Thyroid gland (tissue), 4 donors: ENCODE measurements around the gene COG1. TPM values are rescaled to one million over a fixed set of nuclear protein-coding genes. Genes with fewer than 3 reads are reported as not detected.

Experiments used
- DNase-seq, 2 donors: peaks; one replicate each; pipeline ENCODE4 v3.0.0-alpha.2; 2019
- H3K27ac ChIP-seq, 3 donors: fragments of 200-600 bp; sonication (generic); 1 replicate in 2 of 3; 2 replicates in 1 of 3; pipeline ENCODE4 v1.5.1; 2016 to 2019; ENCODE audit warnings: mild to moderate bottlenecking in 1 of 3, moderate library complexity in 1 of 3
- H3K27me3 ChIP-seq: fragments of 200-600 bp; sonication (generic); one replicate; pipeline ENCODE4 v1.5.1; 2019
- H3K36me3 ChIP-seq, 2 donors: fragments of 200-600 bp; sonication (generic); one replicate each; pipeline ENCODE4 v1.5.1; 2016 to 2019
- H3K4me1 ChIP-seq, 2 donors: fragments of 200-600 bp; sonication (generic); one replicate each; pipeline ENCODE4 v1.5.1; 2017 to 2019
- H3K4me3 ChIP-seq, 3 donors: fragments of 200-600 bp; sonication (generic); replicated peaks in 1 of 3; 1 replicate in 2 of 3; 2 replicates in 1 of 3; pipeline ENCODE4 v1.5.1; 2016; ENCODE audit warnings: mild to moderate bottlenecking in 1 of 3
- H3K9me3 ChIP-seq: fragments of 200-600 bp; sonication (generic); one replicate; pipeline ENCODE4 v1.5.1; 2017
- CTCF ChIP-seq, 6 experiments: fragments of 200-600 bp in 3 of 6; fragments of 450-650 bp in 3 of 6; sonication (generic) in 3 of 6; IDR thresholded peaks; one replicate each; pipeline ENCODE4 v1.5.1; 2016 to 2019; ENCODE audit warnings: antibody characterized with exemption in 6 of 6, mild to moderate bottlenecking in 2 of 6, inconsistent platforms in 1 of 6, moderate library complexity in 1 of 6
- POLR2A ChIP-seq, 2 donors: fragments of 450-650 bp; IDR thresholded peaks; one replicate each; pipeline ENCODE4 v1.6.1; 2017; ENCODE audit warnings: antibody characterized with exemption in 2 of 2, mild to moderate bottlenecking in 2 of 2, moderate library complexity in 1 of 2
- WGBS, 2 donors: methylation state at CpG; one replicate each; pipeline ENCODE4 v1.1.5; 2017; 5-methylcytosine and 5-hydroxymethylcytosine counted together
- intact Hi-C: fragments of 100-400 bp; cut with DNase I; formaldehyde crosslinking; loops from one replicate; pipeline ENCODE4 v1.15.1; 2023
- total RNA-seq, 4 donors: library from RNA; depleted of rRNA; stranded (reverse); fragments of >200 nt; gene quantifications; one replicate each; pipeline ENCODE4 v1.2.3, GENCODE V29; 2016

COG1 gene
- total RNA-seq, 4 donors from 2014 or later: 31.9 to 42.9 (median 37.2) TPM

- H3K4me1 ChIP-seq: peaks cover 6% of the 10 kb centered on the region in 2 donors
- H3K4me3 ChIP-seq: no peak overlapping the region
- no peaks in the 10 kb centered on the region for H3K9me3 ChIP-seq
- no peak for TF ChIP-seq CTCF (IDR thresholded peaks at IDR 0.05)
- TF ChIP-seq POLR2A (IDR thresholded peaks at IDR 0.05): no peak
- H3K27me3 ChIP-seq: no peaks in the 10 kb centered on the region
- WGBS, 2 donors: 78 to 79% methylated on average over 5 of the region's 5 CpGs
- DNase-seq: no peak
- H3K27ac ChIP-seq: no peak overlapping the region
- intact Hi-C loops: no loop called here
- H3K36me3 ChIP-seq: peaks cover 52 to 54% of the 10 kb centered on the region in 2 donors
Observed at GRCh38 chr17:73197161-73197560, 4.3 kb downstream of the COG1 start.

- Histone ChIP-seq H3K4me1 (peaks cover 6% of the 10 kb centered on the region in 2 donors), H3K27me3 (no peaks in the 10 kb centered on the region), H3K36me3 (peaks cover 57 to 62% of the 10 kb centered on the region in 2 donors), H3K4me3 (no peak overlapping the region), H3K27ac (no peak overlapping the region), H3K9me3 (no peaks in the 10 kb centered on the region)
- WGBS, 2 donors: 91 to 94% methylated on average over 9 of the region's 9 CpGs
- DNase-seq: no peak
- TF ChIP-seq CTCF (IDR thresholded peaks at IDR 0.05): no peak
- no peak for TF ChIP-seq POLR2A (IDR thresholded peaks at IDR 0.05)
- intact Hi-C loops: no loop called here
Observed at GRCh38 chr17:73198201-73198929, 5.5 kb downstream of the COG1 start.

- WGBS, 2 donors: 96% methylated on average over 7 of the region's 7 CpGs
- Histone ChIP-seq H3K27ac (no peak overlapping the region), H3K9me3 (no peaks in the 10 kb centered on the region), H3K27me3 (no peaks in the 10 kb centered on the region), H3K4me1 (peaks cover 1 to 2% of the 10 kb centered on the region in 2 donors), H3K36me3 (peaks cover 61 to 66% of the 10 kb centered on the region in 2 donors), H3K4me3 (no peak overlapping the region)
- TF ChIP-seq POLR2A (IDR thresholded peaks at IDR 0.05) (no peak), CTCF (IDR thresholded peaks at IDR 0.05) (no peak)
- intact Hi-C loops: no loop called here
- DNase-seq: no peak
Observed at GRCh38 chr17:73198930-73199260, 6.0 kb downstream of the COG1 start.

- Histone ChIP-seq H3K4me3 (no peak overlapping the region), H3K9me3 (no peaks in the 10 kb centered on the region), H3K36me3 (peaks cover 70 to 73% of the 10 kb centered on the region in 2 donors), H3K27ac (no peak overlapping the region), H3K27me3 (no peaks in the 10 kb centered on the region), H3K4me1 (no peaks in the 10 kb centered on the region)
- TF ChIP-seq POLR2A (IDR thresholded peaks at IDR 0.05) (no peak), CTCF (IDR thresholded peaks at IDR 0.05) (no peak)
- 95 to 98% methylated on average over 8 of the region's 8 CpGs for WGBS, 2 donors
- intact Hi-C loops: no loop called here
- DNase-seq: no peak
Observed at GRCh38 chr17:73199751-73200317, 7.0 kb downstream of the COG1 start.

GRCh38 chr17:73200476-73200875 lies 7.6 kb downstream of the COG1 start:
- Histone ChIP-seq H3K27ac (no peak overlapping the region), H3K4me1 (no peaks in the 10 kb centered on the region), H3K27me3 (no peaks in the 10 kb centered on the region), H3K36me3 (peaks cover 77% of the 10 kb centered on the region in 2 donors), H3K4me3 (no peak overlapping the region), H3K9me3 (no peaks in the 10 kb centered on the region)
- intact Hi-C loops: no loop called here
- DNase-seq: no peak
- WGBS, 2 donors: 88 to 91% methylated on average over 10 of the region's 10 CpGs
- no peak for TF ChIP-seq CTCF (IDR thresholded peaks at IDR 0.05)
- no peak for TF ChIP-seq POLR2A (IDR thresholded peaks at IDR 0.05)
